SK-N-SH (cell line): ENCODE measurements around the gene ADAP1. TPM values are rescaled to one million over a fixed set of nuclear protein-coding genes. Genes with fewer than 3 reads are reported as not detected.
A peak's percentile ranks its signal among the peaks of the same experiment; 100 is the strongest.

ENCODE experiments used
- CTCF ChIA-PET: fragments of 300-600, 350-600 bp; formaldehyde crosslinking; extraction: SDS; loops from one replicate; lab custom pipeline; 2021; lab: Yijun Ruan, JAX
- POLR2A ChIA-PET: fragments of 350-600 bp; sonication (Branson Sonifier 250); formaldehyde crosslinking; extraction: SDS; loops from one replicate; lab custom pipeline; 2020; ENCODE audit warnings: antibody characterized with exemption, inconsistent platforms; lab: Yijun Ruan, JAX
- DNase-seq: peaks from one replicate; pipeline ENCODE4 v3.0.0; 2012
- H2AFZ ChIP-seq: fragments of 200-600 bp; sonication (generic); 2 replicates; pipeline ENCODE4 v1.8.1; 2016; ENCODE audit warnings: antibody characterized with exemption, mild to moderate bottlenecking, low read depth
- H3F3A ChIP-seq: fragments of 200-600 bp; sonication (generic); replicated peaks from 2 replicates; pipeline ENCODE3; 2016; ENCODE audit warnings: antibody characterized with exemption, mild to moderate bottlenecking; ENCODE audit not compliant: insufficient read depth
- H3K27ac ChIP-seq, 2 experiments: fragments of 200-500 bp in 1 of 2; fragments of 200-600 bp in 1 of 2; sonication (Bioruptor generic) in 1 of 2; sonication (generic), shearing (Covaris generic) in 1 of 2; 2 replicates each; pipeline versions ENCODE4 v1.5.1 to v1.6.1; 2014 to 2016; ENCODE audit warnings: low read depth in 2 of 2, inconsistent platforms in 1 of 2, low read length in 1 of 2, mild to moderate bottlenecking in 1 of 2, mixed read lengths in 1 of 2
- H3K27me3 ChIP-seq: fragments of 200-600 bp; sonication (generic), shearing (Covaris generic); 2 replicates; pipeline ENCODE4 v1.6.1; 2016; ENCODE audit warnings: mixed run types; ENCODE audit not compliant: insufficient read depth
- H3K36me3 ChIP-seq, 2 experiments: fragments of 200-500 bp in 1 of 2; fragments of 200-600 bp in 1 of 2; sonication (Bioruptor generic) in 1 of 2; sonication (generic) in 1 of 2; replicated peaks in 1 of 2; 2 replicates each; pipeline versions ENCODE3 to v1.5.1; 2014 to 2016; ENCODE audit warnings: low read length in 1 of 2, mild to moderate bottlenecking in 1 of 2; ENCODE audit not compliant: insufficient read depth in 2 of 2, control insufficient read depth in 1 of 2
- H3K4me1 ChIP-seq, 2 experiments: fragments of 200-500 bp in 1 of 2; fragments of 200-600 bp in 1 of 2; sonication (Bioruptor generic) in 1 of 2; sonication (generic), shearing (Covaris generic) in 1 of 2; 2 replicates each; pipeline versions ENCODE4 v1.5.1 to v1.6.1; 2014 to 2016; ENCODE audit warnings: low read depth in 1 of 2, low read length in 1 of 2, mixed run types in 1 of 2; ENCODE audit not compliant: insufficient read depth in 2 of 2, control insufficient read depth in 1 of 2
- H3K4me2 ChIP-seq: fragments of 200-600 bp; sonication (generic), shearing (Covaris generic); 2 replicates; pipeline ENCODE4 v1.6.1; 2017; ENCODE audit warnings: mixed run types
- H3K4me3 ChIP-seq, 2 experiments: fragments of 200-500 bp in 1 of 2; fragments of 200-600 bp in 1 of 2; sonication (Bioruptor generic) in 1 of 2; sonication (generic), shearing (Covaris generic) in 1 of 2; 2 replicates each; pipeline versions ENCODE4 v1.5.1 to v1.8.1; 2014 to 2016; ENCODE audit warnings: low read depth in 2 of 2, inconsistent platforms in 1 of 2, low read length in 1 of 2, mild to moderate bottlenecking in 1 of 2, mixed read lengths in 1 of 2, moderate library complexity in 1 of 2
- H3K79me2 ChIP-seq: fragments of 200-600 bp; sonication (generic); 2 replicates; pipeline ENCODE4 v1.8.1; 2017; ENCODE audit warnings: mild to moderate bottlenecking; ENCODE audit not compliant: insufficient read depth
- H3K9ac ChIP-seq: fragments of 200-600 bp; sonication (generic); 2 replicates; pipeline ENCODE4 v1.6.1; 2017; ENCODE audit warnings: mixed run types
- H3K9me2 ChIP-seq: fragments of 200-600 bp; sonication (generic); 2 replicates; pipeline ENCODE4 v1.6.1; 2017; ENCODE audit warnings: mixed run types
- H3K9me3 ChIP-seq: fragments of 200-600 bp; sonication (generic); 2 replicates; pipeline ENCODE4 v1.6.1; 2017; ENCODE audit warnings: mixed run types, mild to moderate bottlenecking, moderate library complexity
- H4K20me1 ChIP-seq: fragments of 200-600 bp; sonication (generic); 2 replicates; pipeline ENCODE4 v1.6.1; 2017; ENCODE audit warnings: mild to moderate bottlenecking, mixed run types; ENCODE audit not compliant: insufficient read depth
- CHD2 ChIP-seq: fragments of 150-350 bp; IDR thresholded peaks from 2 replicates; pipeline ENCODE4 v1.6.1; 2018; ENCODE audit warnings: low read length; ENCODE audit not compliant: partially characterized antibody
- FOSL2 ChIP-seq: IDR thresholded peaks from 2 replicates; pipeline ENCODE4 v1.4.0; 2012; ENCODE audit warnings: low read depth, mild to moderate bottlenecking, moderate library complexity, borderline replicate concordance
- FOXJ3 ChIP-seq: sonication (generic); formaldehyde crosslinking; IDR thresholded peaks from 2 replicates; pipeline ENCODE4 v1.5.1; 2020; ENCODE audit warnings: mild to moderate bottlenecking, missing genetic modification reagents
- FOXM1 ChIP-seq: IDR thresholded peaks from 2 replicates; pipeline ENCODE4 v1.4.0; 2012; ENCODE audit warnings: low read depth, mild to moderate bottlenecking
- GATA2 ChIP-seq: sonication (generic); formaldehyde crosslinking; IDR thresholded peaks from 2 replicates; pipeline ENCODE4 v1.5.0; 2020; ENCODE audit warnings: mild to moderate bottlenecking, missing genetic modification reagents
- JUND ChIP-seq: IDR thresholded peaks from 2 replicates; pipeline ENCODE4 v1.4.0; 2012
- MEF2A ChIP-seq: IDR thresholded peaks from 2 replicates; pipeline ENCODE4 v1.4.0; 2012; ENCODE audit warnings: low read depth, borderline replicate concordance
- POLR2AphosphoS5 ChIP-seq: IDR thresholded peaks from 2 replicates; pipeline ENCODE4 v1.6.1; 2012; ENCODE audit warnings: low read depth, low read length
- RAD21 ChIP-seq: IDR thresholded peaks from 2 replicates; pipeline ENCODE4 v1.6.1; 2012; ENCODE audit warnings: mild to moderate bottlenecking, low read length
- RXRA ChIP-seq: IDR thresholded peaks from 2 replicates; pipeline ENCODE4 v1.4.0; 2012; ENCODE audit warnings: low read depth, mild to moderate bottlenecking, borderline replicate concordance
- TAF1 ChIP-seq: IDR thresholded peaks from 2 replicates; pipeline ENCODE4 v1.6.1; 2012; ENCODE audit warnings: low read depth, mild to moderate bottlenecking, low read length, moderate library complexity, borderline replicate concordance
- TCF12 ChIP-seq: IDR thresholded peaks from 2 replicates; pipeline ENCODE4 v1.4.0; 2012
- WGBS: methylation state at CpG from one replicate; pipeline ENCODE4 v1.1.6; 2017; ENCODE audit warnings: low lambda C conversion rate; 5-methylcytosine and 5-hydroxymethylcytosine counted together
- polyA plus RNA-seq, 3 experiments: library from polyadenylated mRNA; depleted of rRNA; stranded (reverse); fragments of >200 nt; gene quantifications; 2 replicates each; pipeline ENCODE4 v1.2.3, GENCODE V29; 2012
- TF ChIP-seq, protein P1 (sequence below): fragments of 200-600 bp; sonication (generic); IDR thresholded peaks from 2 replicates; pipeline ENCODE4 v1.6.1; 2017; ENCODE audit warnings: antibody characterized with exemption, mild to moderate bottlenecking, moderate library complexity
- TF ChIP-seq, protein P2 (sequence below): IDR thresholded peaks from 2 replicates; pipeline ENCODE4 v1.6.1; 2012; ENCODE audit warnings: mild to moderate bottlenecking, low read depth, low read length, moderate library complexity
- TF ChIP-seq, protein P3 (sequence below): IDR thresholded peaks from 2 replicates; pipeline ENCODE4 v1.4.0; 2012; ENCODE audit warnings: low read depth

The ADAP1 gene
- polyA plus RNA-seq, 1 of the 3 experiments (the other 2 are of a cell fraction): 3.2 TPM

DNA sequence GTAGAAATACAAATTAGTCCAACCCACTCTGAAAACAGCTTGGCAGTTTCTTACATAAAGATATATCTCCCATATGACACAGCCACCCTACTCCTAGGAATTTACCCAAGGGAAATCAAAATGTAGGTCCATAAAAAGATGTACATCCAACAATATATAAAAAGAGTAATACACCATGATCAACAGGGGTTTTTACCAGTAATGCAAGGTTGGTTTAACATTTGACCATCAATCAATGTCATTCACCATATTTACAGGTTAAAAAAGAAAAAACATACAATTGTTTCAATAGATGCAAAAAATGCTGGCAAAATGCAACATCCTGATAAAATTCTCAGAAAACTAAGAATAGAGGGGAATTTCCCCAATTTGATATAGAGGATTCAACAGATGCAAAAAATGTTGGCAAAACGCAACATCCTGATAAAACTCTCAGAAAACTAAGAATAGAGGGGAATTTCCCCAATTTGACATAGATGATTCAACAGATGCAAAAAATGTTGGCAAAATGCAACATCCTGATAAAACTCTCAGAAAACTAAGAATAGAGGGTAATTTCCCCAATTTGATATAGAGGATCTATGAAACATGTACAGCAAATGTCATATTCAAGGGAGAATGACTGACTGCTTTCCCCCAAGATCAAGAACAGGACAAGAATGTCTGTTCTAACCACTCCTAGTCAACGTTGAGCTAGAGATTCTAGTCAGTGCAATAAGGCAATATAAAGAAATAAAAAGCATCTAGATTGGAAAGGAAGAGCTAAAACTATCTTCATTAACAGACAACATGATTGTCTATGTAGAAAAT is 13.7 kb downstream of the ADAP1 start:
- ChIA-PET POLR2A (no interaction called here), CTCF (no interaction called here)

More for the DNA sequence above, 13.7 kb downstream of the ADAP1 start:
- H3F3A ChIP-seq: peaks cover 8% of the 10 kb centered on the region
- no peaks in the 10 kb centered on the region for H4K20me1 ChIP-seq
- no peak for DNase-seq
- H3K27ac ChIP-seq: 0 out of 4 replicates have a peak overlapping the region, but pooled peaks of 1 of the 2 experiments have one; percentile 25
- TF ChIP-seq FOSL2 (no peak), FOXM1 (no peak), GATA2 (CRISPR knock-in tag) (no peak), MEF2A (no peak), RXRA (no peak), FOXJ3 (CRISPR knock-in tag) (no peak), POLR2AphosphoS5 (no peak), CHD2 (no peak), RAD21 (no peak), TCF12 (no peak), JUND (no peak), TAF1 (no peak)
- TF ChIP-seq, protein P1, sequence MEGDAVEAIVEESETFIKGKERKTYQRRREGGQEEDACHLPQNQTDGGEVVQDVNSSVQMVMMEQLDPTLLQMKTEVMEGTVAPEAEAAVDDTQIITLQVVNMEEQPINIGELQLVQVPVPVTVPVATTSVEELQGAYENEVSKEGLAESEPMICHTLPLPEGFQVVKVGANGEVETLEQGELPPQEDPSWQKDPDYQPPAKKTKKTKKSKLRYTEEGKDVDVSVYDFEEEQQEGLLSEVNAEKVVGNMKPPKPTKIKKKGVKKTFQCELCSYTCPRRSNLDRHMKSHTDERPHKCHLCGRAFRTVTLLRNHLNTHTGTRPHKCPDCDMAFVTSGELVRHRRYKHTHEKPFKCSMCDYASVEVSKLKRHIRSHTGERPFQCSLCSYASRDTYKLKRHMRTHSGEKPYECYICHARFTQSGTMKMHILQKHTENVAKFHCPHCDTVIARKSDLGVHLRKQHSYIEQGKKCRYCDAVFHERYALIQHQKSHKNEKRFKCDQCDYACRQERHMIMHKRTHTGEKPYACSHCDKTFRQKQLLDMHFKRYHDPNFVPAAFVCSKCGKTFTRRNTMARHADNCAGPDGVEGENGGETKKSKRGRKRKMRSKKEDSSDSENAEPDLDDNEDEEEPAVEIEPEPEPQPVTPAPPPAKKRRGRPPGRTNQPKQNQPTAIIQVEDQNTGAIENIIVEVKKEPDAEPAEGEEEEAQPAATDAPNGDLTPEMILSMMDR: no peak
- TF ChIP-seq, protein P2, sequence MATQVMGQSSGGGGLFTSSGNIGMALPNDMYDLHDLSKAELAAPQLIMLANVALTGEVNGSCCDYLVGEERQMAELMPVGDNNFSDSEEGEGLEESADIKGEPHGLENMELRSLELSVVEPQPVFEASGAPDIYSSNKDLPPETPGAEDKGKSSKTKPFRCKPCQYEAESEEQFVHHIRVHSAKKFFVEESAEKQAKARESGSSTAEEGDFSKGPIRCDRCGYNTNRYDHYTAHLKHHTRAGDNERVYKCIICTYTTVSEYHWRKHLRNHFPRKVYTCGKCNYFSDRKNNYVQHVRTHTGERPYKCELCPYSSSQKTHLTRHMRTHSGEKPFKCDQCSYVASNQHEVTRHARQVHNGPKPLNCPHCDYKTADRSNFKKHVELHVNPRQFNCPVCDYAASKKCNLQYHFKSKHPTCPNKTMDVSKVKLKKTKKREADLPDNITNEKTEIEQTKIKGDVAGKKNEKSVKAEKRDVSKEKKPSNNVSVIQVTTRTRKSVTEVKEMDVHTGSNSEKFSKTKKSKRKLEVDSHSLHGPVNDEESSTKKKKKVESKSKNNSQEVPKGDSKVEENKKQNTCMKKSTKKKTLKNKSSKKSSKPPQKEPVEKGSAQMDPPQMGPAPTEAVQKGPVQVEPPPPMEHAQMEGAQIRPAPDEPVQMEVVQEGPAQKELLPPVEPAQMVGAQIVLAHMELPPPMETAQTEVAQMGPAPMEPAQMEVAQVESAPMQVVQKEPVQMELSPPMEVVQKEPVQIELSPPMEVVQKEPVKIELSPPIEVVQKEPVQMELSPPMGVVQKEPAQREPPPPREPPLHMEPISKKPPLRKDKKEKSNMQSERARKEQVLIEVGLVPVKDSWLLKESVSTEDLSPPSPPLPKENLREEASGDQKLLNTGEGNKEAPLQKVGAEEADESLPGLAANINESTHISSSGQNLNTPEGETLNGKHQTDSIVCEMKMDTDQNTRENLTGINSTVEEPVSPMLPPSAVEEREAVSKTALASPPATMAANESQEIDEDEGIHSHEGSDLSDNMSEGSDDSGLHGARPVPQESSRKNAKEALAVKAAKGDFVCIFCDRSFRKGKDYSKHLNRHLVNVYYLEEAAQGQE: no peak
- TF ChIP-seq, protein P3, sequence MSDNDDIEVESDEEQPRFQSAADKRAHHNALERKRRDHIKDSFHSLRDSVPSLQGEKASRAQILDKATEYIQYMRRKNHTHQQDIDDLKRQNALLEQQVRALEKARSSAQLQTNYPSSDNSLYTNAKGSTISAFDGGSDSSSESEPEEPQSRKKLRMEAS: no peak
- H3K4me1 ChIP-seq: 0 out of 4 replicates have a peak, but pooled peaks cover 0 to 5% of the 10 kb centered on the region in 2 experiments
- no peak overlapping the region for H3K4me3 ChIP-seq
- no peaks in the 10 kb centered on the region for H3K36me3 ChIP-seq
- H3K9ac ChIP-seq: no peak overlapping the region
- no peak overlapping the region for H3K4me2 ChIP-seq
- 7% methylated on average over 2 of the region's 2 CpGs for WGBS
- no peaks in the 10 kb centered on the region for H3K9me2 ChIP-seq
- peaks cover 5% of the 10 kb centered on the region; the same call in 1 of the 2 replicates for H3K9me3 ChIP-seq
- H2AFZ ChIP-seq: no peak overlapping the region
- no peaks in the 10 kb centered on the region for H3K27me3 ChIP-seq
- H3K79me2 ChIP-seq: no peaks in the 10 kb centered on the region
